Adrenal gland (tissue), 12 donors: ENCODE results near the gene RUNX1. TPM values are rescaled to one million over a fixed set of nuclear protein-coding genes. Genes with fewer than 3 reads are reported as not detected.
A peak's percentile ranks its signal among the peaks of the same experiment; 100 is the strongest.

Experiments
- DNase-seq, 7 donors: peaks; one replicate each; pipeline ENCODE4 v3.0.0-alpha.2; 2019 to 2020
- H3K27ac ChIP-seq, 5 donors: fragments of 200-600 bp; sonication (generic) in 4 of 5; 1 replicate in 3 of 5; 2 replicates in 2 of 5; pipeline versions ENCODE4 v1.5.1 to v1.8.0; 2016 to 2020; ENCODE audit warnings: mild to moderate bottlenecking in 1 of 5
- H3K27me3 ChIP-seq: fragments of 200-600 bp; 2 replicates; pipeline ENCODE4 v1.8.0; 2021
- H3K36me3 ChIP-seq, 2 donors: fragments of 200-600 bp; replicated peaks in 1 of 2; 1 replicate in 1 of 2; 2 replicates in 1 of 2; pipeline versions ENCODE4 v1.5.1 to v1.8.0; 2018 to 2022
- H3K4me1 ChIP-seq, 2 donors: fragments of 200-600 bp; replicated peaks in 1 of 2; 1 replicate in 1 of 2; 2 replicates in 1 of 2; pipeline versions ENCODE4 v1.5.1 to v1.8.0; 2018 to 2021
- H3K4me3 ChIP-seq, 4 donors: fragments of 200-600 bp; sonication (generic) in 3 of 4; one replicate each; pipeline ENCODE4 v1.5.1; 2016 to 2018
- H3K9me3 ChIP-seq, 3 donors: fragments of 200-600 bp; sonication (generic) in 1 of 3; replicated peaks in 1 of 3; 1 replicate in 2 of 3; 2 replicates in 1 of 3; pipeline versions ENCODE4 v1.5.1 to v1.8.0; 2016 to 2021
- POLR2A ChIP-seq, 2 donors: fragments of 450-650 bp; IDR thresholded peaks; one replicate each; pipeline ENCODE4 v1.6.1; 2017; ENCODE audit warnings: antibody characterized with exemption in 2 of 2, mild to moderate bottlenecking in 2 of 2, moderate library complexity in 1 of 2
- WGBS, 4 donors: extraction: QIAGEN DNeasy Blood & Tissue Kit in 2 of 4; methylation state at CpG; one replicate each; pipeline versions ENCODE4 v1.1.5 to v1.1.7; 2013 to 2017; 5-methylcytosine and 5-hydroxymethylcytosine counted together
- intact Hi-C, 2 donors: fragments of 100-400 bp; cut with DNase I; formaldehyde crosslinking; loops; one replicate each; pipeline versions ENCODE4 v1.14.1 to v1.15.0; 2022 to 2023
- polyA plus RNA-seq, 3 donors: library from polyadenylated mRNA; stranded (reverse); fragments of 200-250 nt in 2 of 3; fragments of 350-450 nt in 1 of 3; fragmentation: Illumina TruSeq in 1 of 3; extraction: RNeasy Lipid Tissue Mini Kit (QIAGEN cat#74804) in 1 of 3; gene quantifications; one replicate each; pipeline ENCODE4 v1.2.3, GENCODE V29; 2013 to 2014
- total RNA-seq, 9 donors: library from RNA; depleted of rRNA in 4 of 9; stranded (reverse); fragments of >200 nt in 4 of 9; fragments of 120-200 nt in 1 of 9; fragmentation: NEBNext Ultra II Directional in 1 of 9; extraction: Animal tissue kit (Norgen Biotek cat#: 25700) in 1 of 9; gene quantifications; one replicate each; pipeline versions ENCODE4 v1.1.0 to v1.2.4, GENCODE V29; 2013 to 2023
- TF ChIP-seq, protein P1 (sequence below), 6 experiments: fragments of 450-650 bp in 4 of 6; fragments of 200-600 bp in 2 of 6; sonication (generic) in 1 of 6; IDR thresholded peaks; 1 replicate in 5 of 6; 2 replicates in 1 of 6; pipeline versions ENCODE4 v1.5.1 to v1.8.0; 2016 to 2021; ENCODE audit warnings: antibody characterized with exemption in 6 of 6, mild to moderate bottlenecking in 2 of 6, moderate library complexity in 1 of 6
- donor health status: healthy with polysubstance abuse.
- donor health status: Bipolar disorder and iron deficiency.
- donor health status: DM: yes; HTN: yes; CAD: no.
- donor health status: DM: no; HTN: no; CAD: no.
- donor health status: DM: no; HTN: no; CAD: no.
- donor health status: DM: yes; HTN: yes; CAD: no.

RUNX1 gene
- total and polyA plus RNA-seq, 12 donors, result 0.83 to 27.2 (median 8.2) TPM

DNA sequence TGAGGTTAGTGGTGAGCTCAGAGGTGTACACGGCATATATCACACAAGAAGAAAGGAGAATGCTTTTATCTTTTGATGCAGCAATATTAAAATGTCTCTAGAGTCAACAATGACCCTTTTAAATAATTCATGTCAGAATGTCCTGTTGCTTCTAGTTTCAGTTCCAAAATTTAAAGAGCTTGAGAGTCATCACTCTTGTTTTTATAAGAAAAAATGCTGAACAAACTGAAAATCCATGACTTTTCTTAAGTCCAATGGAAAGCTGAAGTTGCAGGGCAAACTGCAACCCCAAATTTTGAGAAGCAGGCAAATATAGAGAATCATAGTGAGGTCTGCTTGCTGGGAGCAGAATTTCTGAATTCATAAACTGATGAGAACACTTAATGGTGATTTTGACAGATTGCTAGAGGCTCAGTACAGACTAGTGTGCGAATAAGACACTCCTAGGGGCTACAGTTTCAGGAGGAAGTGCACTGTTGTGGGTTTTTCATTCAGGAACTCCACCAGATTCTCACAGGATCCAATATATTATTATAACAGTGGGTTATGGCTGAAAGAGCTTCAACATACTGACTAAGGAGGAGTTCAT lies 245.2 kb downstream of the RUNX1 start:
- Histone ChIP-seq H3K36me3 (no peaks in the 10 kb centered on the region), H3K27ac (peak overlapping the region in 1 of 5 donors; percentile 21), H3K4me3 (no peak overlapping the region), H3K9me3 (no peaks in the 10 kb centered on the region), H3K27me3 (no peaks in the 10 kb centered on the region), H3K4me1 (peaks cover 3 to 12% of the 10 kb centered on the region in 2 donors)
- DNase-seq, result no peak
- WGBS, 4 donors, result 78 to 88% (median 82%) methylated on average over 2 of the region's 2 CpGs
- intact Hi-C loops, result loop anchor here in 1 of 2 donors (10.0 kb wide), 1 partner anchor 81 kb away; no protein-coding TSS in a partner anchor
- TF ChIP-seq POLR2A (IDR thresholded peaks at IDR 0.05), result no peak
- TF ChIP-seq, protein P1, sequence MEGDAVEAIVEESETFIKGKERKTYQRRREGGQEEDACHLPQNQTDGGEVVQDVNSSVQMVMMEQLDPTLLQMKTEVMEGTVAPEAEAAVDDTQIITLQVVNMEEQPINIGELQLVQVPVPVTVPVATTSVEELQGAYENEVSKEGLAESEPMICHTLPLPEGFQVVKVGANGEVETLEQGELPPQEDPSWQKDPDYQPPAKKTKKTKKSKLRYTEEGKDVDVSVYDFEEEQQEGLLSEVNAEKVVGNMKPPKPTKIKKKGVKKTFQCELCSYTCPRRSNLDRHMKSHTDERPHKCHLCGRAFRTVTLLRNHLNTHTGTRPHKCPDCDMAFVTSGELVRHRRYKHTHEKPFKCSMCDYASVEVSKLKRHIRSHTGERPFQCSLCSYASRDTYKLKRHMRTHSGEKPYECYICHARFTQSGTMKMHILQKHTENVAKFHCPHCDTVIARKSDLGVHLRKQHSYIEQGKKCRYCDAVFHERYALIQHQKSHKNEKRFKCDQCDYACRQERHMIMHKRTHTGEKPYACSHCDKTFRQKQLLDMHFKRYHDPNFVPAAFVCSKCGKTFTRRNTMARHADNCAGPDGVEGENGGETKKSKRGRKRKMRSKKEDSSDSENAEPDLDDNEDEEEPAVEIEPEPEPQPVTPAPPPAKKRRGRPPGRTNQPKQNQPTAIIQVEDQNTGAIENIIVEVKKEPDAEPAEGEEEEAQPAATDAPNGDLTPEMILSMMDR (IDR thresholded peaks at IDR 0.05), result no peak

DNA sequence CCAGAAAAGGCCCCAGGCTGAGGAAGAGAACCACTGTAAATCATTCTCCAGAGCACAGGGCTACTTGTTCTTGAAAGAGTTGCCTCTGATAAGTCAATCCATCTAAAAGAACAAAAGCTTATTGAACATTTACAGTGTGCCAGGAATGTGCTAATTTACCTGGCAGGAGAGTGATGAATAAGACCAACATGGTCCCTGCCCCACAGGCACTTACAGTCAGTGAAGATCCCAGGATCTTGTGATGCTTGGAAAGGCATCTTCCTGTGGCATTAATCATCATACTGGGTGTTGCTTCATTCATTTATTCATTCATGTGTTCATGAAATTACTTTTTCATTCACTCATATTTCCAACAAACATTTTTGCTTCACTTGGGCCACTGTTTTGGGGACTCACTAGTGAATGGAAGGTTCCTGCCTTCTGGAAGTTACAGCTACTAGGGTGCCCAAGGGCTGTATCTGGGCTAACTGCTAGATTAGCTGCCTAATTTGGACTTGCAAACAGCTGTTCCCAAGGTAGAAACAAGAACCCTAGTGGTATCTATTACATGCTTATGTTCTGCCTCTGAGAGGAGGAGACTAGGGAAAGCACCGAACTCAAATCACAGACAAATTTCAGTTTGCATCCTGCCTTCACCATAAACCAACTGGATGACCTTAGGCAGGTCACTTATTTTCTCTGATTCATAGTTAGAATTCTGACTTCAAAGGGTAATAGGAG lies 246.8 kb downstream of the RUNX1 start:
- no peak for DNase-seq
- intact Hi-C loops, result loop anchor here in 1 of 2 donors (10.0 kb wide), 1 partner anchor 82 kb away; no protein-coding TSS in a partner anchor
- Histone ChIP-seq H3K27me3 (no peaks in the 10 kb centered on the region), H3K4me1 (peaks cover 0 to under 1% of the 10 kb centered on the region in 2 donors), H3K9me3 (no peaks in the 10 kb centered on the region), H3K4me3 (no peak overlapping the region), H3K36me3 (no peaks in the 10 kb centered on the region), H3K27ac (no peak overlapping the region)
- 82 to 89% (median 87%) methylated on average over 1 of the region's 1 CpG for WGBS, 4 donors
- TF ChIP-seq, protein P1 (IDR thresholded peaks at IDR 0.05), result no peak
- TF ChIP-seq POLR2A (IDR thresholded peaks at IDR 0.05), result no peak

DNA sequence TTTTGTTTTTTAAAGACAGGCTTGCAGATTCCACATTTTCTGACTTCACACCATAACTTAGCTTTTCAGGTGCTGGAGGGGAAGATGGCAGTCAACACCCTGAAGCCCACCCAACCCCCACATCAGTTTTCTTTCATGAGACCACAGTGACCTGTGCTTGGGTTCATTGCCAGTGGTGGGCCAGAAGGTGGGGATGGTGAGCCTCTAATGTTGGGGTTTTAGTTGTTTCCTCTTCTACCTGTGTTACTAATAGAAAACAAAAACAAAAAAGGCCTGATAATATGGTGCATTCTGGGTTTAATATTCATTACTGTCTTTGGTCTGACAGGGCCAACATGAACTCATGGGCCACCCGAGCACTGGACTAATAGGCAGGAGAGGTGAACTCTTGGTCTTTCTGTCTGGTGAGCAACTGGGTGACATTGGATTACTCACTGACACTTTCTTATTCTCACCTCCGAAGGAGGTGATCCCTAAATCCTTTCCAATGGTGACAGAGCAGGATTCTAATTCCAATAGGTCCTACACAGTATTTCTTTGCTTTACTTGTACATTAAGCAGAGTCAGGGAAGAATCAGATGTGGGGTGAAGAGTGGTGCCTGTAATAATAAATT lies 247.5 kb downstream of the RUNX1 start:
- no peaks in the 10 kb centered on the region for H3K4me1 ChIP-seq
- H3K9me3 ChIP-seq, result no peaks in the 10 kb centered on the region
- H3K36me3 ChIP-seq, result no peaks in the 10 kb centered on the region
- DNase-seq, result no peak
- no peaks in the 10 kb centered on the region for H3K27me3 ChIP-seq
- intact Hi-C loops, result loop anchor here in 1 of 2 donors (10.0 kb wide), 1 partner anchor 83 kb away; no protein-coding TSS in a partner anchor
- H3K27ac ChIP-seq, result no peak overlapping the region
- no peak overlapping the region for H3K4me3 ChIP-seq
- no peak for TF ChIP-seq POLR2A (IDR thresholded peaks at IDR 0.05)
- TF ChIP-seq, protein P1 (IDR thresholded peaks at IDR 0.05), result peak in 4 of 6 experiments; percentile 18 to 29 (median 22)
- WGBS, 4 donors, result 50 to 64% (median 53%) methylated on average over 2 of the region's 2 CpGs
